IMR-90 (cell line): Measurements from ENCODE around the gene CAMTA1. TPM values are rescaled to one million over a fixed set of nuclear protein-coding genes. Genes with fewer than 3 reads are reported as not detected.

Experiments used
- ATAC-seq: fragments of 200-7000 bp; cut with Tn5 transposase; 2 replicates; pipeline ENCODE4 v1.9.1; 2020; ENCODE audit warnings: low read depth, mild to moderate bottlenecking, moderate library complexity
- BruUV-seq: library from RNA; stranded (reverse); fragments of 400-500 nt; replicated peaks from 2 replicates; lab custom pipeline; 2021; lab: Mats Ljungman, UMichigan
- CTCF ChIA-PET: fragments of 300-600 bp; formaldehyde crosslinking; extraction: SDS; loops from one replicate; lab custom pipeline; 2021; ENCODE audit warnings: antibody characterized with exemption; lab: Yijun Ruan, JAX
- POLR2A ChIA-PET: fragments of 300-600 bp; sonication (Branson Sonifier 250); formaldehyde crosslinking; loops from one replicate; lab custom pipeline; 2022; ENCODE audit warnings: antibody characterized with exemption; ENCODE audit not compliant: unreplicated experiment; lab: Charles Lee
- DNase-seq: peaks from one replicate; pipeline ENCODE4 v3.0.0; 2013
- H2AFZ ChIP-seq: replicated peaks from 2 replicates; pipeline ENCODE3; 2013; ENCODE audit warnings: low read length, mild to moderate bottlenecking; ENCODE audit not compliant: poor library complexity
- H2AK5ac ChIP-seq: 2 replicates; pipeline ENCODE4 v1.6.1; 2013; ENCODE audit warnings: low read depth, low read length, inconsistent platforms
- H2AK9ac ChIP-seq: replicated peaks from 2 replicates; pipeline ENCODE3; 2013; ENCODE audit warnings: mild to moderate bottlenecking, low read depth, low read length, moderate library complexity; ENCODE audit not compliant: poor library complexity
- H2BK120ac ChIP-seq: 2 replicates; pipeline ENCODE4 v1.6.1; 2013; ENCODE audit warnings: low read depth, low read length, inconsistent platforms
- H2BK15ac ChIP-seq: 3 replicates; pipeline ENCODE4 v1.6.1; 2013; ENCODE audit warnings: low read depth, low read length, inconsistent platforms
- H2BK20ac ChIP-seq: 2 replicates; pipeline ENCODE4 v1.6.1; 2013; ENCODE audit warnings: low read depth, mild to moderate bottlenecking, inconsistent platforms, low read length, moderate library complexity
- H2BK5ac ChIP-seq: 2 replicates; pipeline ENCODE4 v1.6.1; 2013; ENCODE audit warnings: mild to moderate bottlenecking, low read depth, low read length, inconsistent platforms; ENCODE audit not compliant: poor library complexity, severe bottlenecking
- H3K14ac ChIP-seq: replicated peaks from 2 replicates; pipeline ENCODE4 v1.6.1; 2013; ENCODE audit warnings: low read depth, low read length, inconsistent platforms
- H3K18ac ChIP-seq: 2 replicates; pipeline ENCODE4 v1.6.1; 2013; ENCODE audit warnings: low read depth, low read length, control low read depth
- H3K23ac ChIP-seq: 2 replicates; pipeline ENCODE4 v1.6.1; 2013; ENCODE audit warnings: low read depth, low read length, inconsistent platforms
- H3K27ac ChIP-seq: 2 replicates; pipeline ENCODE4 v1.5.1; 2013; ENCODE audit warnings: mild to moderate bottlenecking, control low read depth, low read length; ENCODE audit not compliant: insufficient read depth
- H3K27me3 ChIP-seq: 2 replicates; pipeline ENCODE4 v1.6.1; 2013; ENCODE audit warnings: low read length; ENCODE audit not compliant: control insufficient read depth, insufficient read depth
- H3K36me3 ChIP-seq: 2 replicates; pipeline ENCODE4 v1.6.1; 2013; ENCODE audit warnings: low read length, mixed read lengths; ENCODE audit not compliant: control insufficient read depth, insufficient read depth
- H3K4ac ChIP-seq: 2 replicates; pipeline ENCODE4 v1.6.1; 2013; ENCODE audit warnings: low read depth, low read length, inconsistent platforms
- H3K4me1 ChIP-seq: 2 replicates; pipeline ENCODE4 v1.6.1; 2013; ENCODE audit warnings: low read length, mixed read lengths; ENCODE audit not compliant: control insufficient read depth, insufficient read depth
- H3K4me2 ChIP-seq: 2 replicates; pipeline ENCODE4 v1.6.1; 2013; ENCODE audit warnings: low read depth, mild to moderate bottlenecking, control low read depth, low read length, moderate library complexity
- H3K4me3 ChIP-seq: 2 replicates; pipeline ENCODE4 v1.5.1; 2013; ENCODE audit warnings: low read depth, mild to moderate bottlenecking, control low read depth, low read length, moderate library complexity; ENCODE audit not compliant: insufficient read depth
- H3K56ac ChIP-seq: 2 replicates; pipeline ENCODE4 v1.6.1; 2013; ENCODE audit warnings: low read length, inconsistent platforms; ENCODE audit not compliant: insufficient read depth; ENCODE audit errors: extremely low read depth
- H3K79me1 ChIP-seq, 2 experiments: 2 replicates each; pipeline ENCODE4 v1.6.1; 2013; ENCODE audit warnings: low read length in 2 of 2, inconsistent platforms in 1 of 2, low read depth in 1 of 2
- H3K9ac ChIP-seq: 2 replicates; pipeline ENCODE4 v1.6.1; 2013; ENCODE audit warnings: low read depth, low read length, control low read depth
- H3K9me1 ChIP-seq: 2 replicates; pipeline ENCODE4 v1.6.1; 2013; ENCODE audit warnings: low read length, inconsistent platforms; ENCODE audit not compliant: insufficient read depth
- H3K9me3 ChIP-seq: 2 replicates; pipeline ENCODE4 v1.6.1; 2013; ENCODE audit warnings: low read length; ENCODE audit not compliant: control insufficient read depth, insufficient read depth
- H4K20me1 ChIP-seq: 2 replicates; pipeline ENCODE4 v1.6.1; 2013; ENCODE audit warnings: low read length, inconsistent platforms; ENCODE audit not compliant: insufficient read depth
- H4K5ac ChIP-seq: 2 replicates; pipeline ENCODE4 v1.6.1; 2013; ENCODE audit warnings: mild to moderate bottlenecking, low read depth, low read length, control low read depth
- H4K8ac ChIP-seq, 2 experiments: 2 replicates each; pipeline ENCODE4 v1.6.1; 2013; ENCODE audit warnings: low read depth in 2 of 2, low read length in 2 of 2, control low read depth in 1 of 2, inconsistent platforms in 1 of 2
- H4K91ac ChIP-seq: 2 replicates; pipeline ENCODE4 v1.6.1; 2013; ENCODE audit warnings: low read depth, low read length, inconsistent platforms; ENCODE audit not compliant: insufficient read depth
- CHD1 ChIP-seq: IDR thresholded peaks from 2 replicates; pipeline ENCODE4 v1.6.1; 2012; ENCODE audit warnings: low read depth, low read length, improper control_type of control experiment
- MAFK ChIP-seq: IDR thresholded peaks from 2 replicates; pipeline ENCODE4 v1.6.1; 2012; ENCODE audit warnings: low read depth, low read length, improper control_type of control experiment
- MAZ ChIP-seq: IDR thresholded peaks from 2 replicates; pipeline ENCODE4 v1.6.1; 2012; ENCODE audit warnings: low read depth, mild to moderate bottlenecking, low read length, improper control_type of control experiment, moderate library complexity, borderline replicate concordance
- MXI1 ChIP-seq: IDR thresholded peaks from 2 replicates; pipeline ENCODE4 v1.6.1; 2012; ENCODE audit warnings: low read depth, mild to moderate bottlenecking, low read length, moderate library complexity, borderline replicate concordance
- NFE2L2 ChIP-seq: fragments of 150-350 bp; IDR thresholded peaks from 2 replicates; pipeline ENCODE4 v1.6.1; 2016; ENCODE audit warnings: low read depth, mild to moderate bottlenecking, low read length
- POLR2A ChIP-seq: IDR thresholded peaks from 2 replicates; pipeline ENCODE4 v1.6.1; 2012; ENCODE audit warnings: mild to moderate bottlenecking, low read depth, low read length
- RAD21 ChIP-seq: IDR thresholded peaks from 2 replicates; pipeline ENCODE4 v1.6.1; 2012; ENCODE audit warnings: low read length, improper control_type of control experiment
- RCOR1 ChIP-seq: IDR thresholded peaks from 2 replicates; pipeline ENCODE4 v1.6.1; 2012; ENCODE audit warnings: mild to moderate bottlenecking, low read length, improper control_type of control experiment; ENCODE audit not compliant: insufficient replicate concordance
- SMC3 ChIP-seq: fragments of 150-350 bp; IDR thresholded peaks from 2 replicates; pipeline ENCODE4 v1.6.1; 2016; ENCODE audit warnings: low read depth, mild to moderate bottlenecking, antibody characterized with exemption, low read length, moderate library complexity
- WGBS, 2 experiments: methylation state at CpG; one replicate each; pipeline versions ENCODE4 v1.1.5 to v1.1.7; 2013; ENCODE audit warnings: missing lambda C conversion rate in 2 of 2; ENCODE audit not compliant: insufficient read length in 1 of 2; ENCODE audit errors: extremely low coverage in 2 of 2; 5-methylcytosine and 5-hydroxymethylcytosine counted together
- dilution Hi-C: fragments of 300-500 bp; cut with HindIII; formaldehyde crosslinking; loops from one replicate; pipeline ENCODE4 v1.14.3; 2018; ENCODE audit warnings: low sequenced_read_pairs; ENCODE audit not compliant: unreplicated experiment
- in situ Hi-C: fragments of 300-500 bp; cut with MboI; formaldehyde crosslinking; loops from 3 replicates; pipeline ENCODE4 v1.14.3; 2019; ENCODE audit warnings: low sequenced_read_pairs, inconsistent platforms, mixed read lengths
- intact Hi-C: fragments of 100-400 bp; cut with micrococcal nuclease; formaldehyde crosslinking; loops from 2 replicates; pipeline ENCODE4 v1.10.0; 2022
- polyA plus RNA-seq, 3 experiments: library from polyadenylated mRNA; depleted of rRNA; stranded (reverse); fragments of >200 nt; gene quantifications; 2 replicates each; pipeline ENCODE4 v1.2.3, GENCODE V29; 2012; ENCODE audit warnings: low replicate concordance in 1 of 3
- total RNA-seq: library from RNA; depleted of rRNA; stranded (reverse); fragments of >200 nt; gene quantifications from 2 replicates; pipeline ENCODE4 v1.2.3, GENCODE V29; 2012
- TF ChIP-seq, protein P1 (sequence below): fragments of 150-350 bp; IDR thresholded peaks from 2 replicates; pipeline ENCODE4 v1.6.1; 2017; ENCODE audit warnings: mild to moderate bottlenecking, antibody characterized with exemption, low read length, low read depth
- TF ChIP-seq, protein P2 (sequence below): fragments of 150-350 bp; IDR thresholded peaks from 2 replicates; pipeline ENCODE4 v1.6.1; 2016; ENCODE audit warnings: low read depth, mild to moderate bottlenecking, low read length, moderate library complexity, borderline replicate concordance

CAMTA1 gene
- total and polyA plus RNA-seq, 2 of the 4 experiments (the other 2 are of a cell fraction) = 35.5 to 74.3 TPM

- H3K14ac ChIP-seq = no peak overlapping the region
- no peaks in the 10 kb centered on the region for H3K27me3 ChIP-seq
- no peaks in the 10 kb centered on the region for H3K9me3 ChIP-seq
- H3K4me2 ChIP-seq = no peak overlapping the region
- H3K27ac ChIP-seq = no peak overlapping the region
- H3K9ac ChIP-seq = no peak overlapping the region
- no peaks in the 10 kb centered on the region for H3K79me1 ChIP-seq
- H4K5ac ChIP-seq = no peak overlapping the region
- no peaks in the 10 kb centered on the region for H4K20me1 ChIP-seq
- no peak overlapping the region for H4K8ac ChIP-seq
- no TSS peak for BruUV-seq
- no peak overlapping the region for H2BK20ac ChIP-seq
- DNase-seq = no peak
- ATAC-seq = no peak
- H3K4me3 ChIP-seq = no peak overlapping the region
- H3K9me1 ChIP-seq = no peaks in the 10 kb centered on the region
- H3K23ac ChIP-seq = no peak overlapping the region
- H3K36me3 ChIP-seq = no peaks in the 10 kb centered on the region
- dilution Hi-C loops (no loop called here), intact Hi-C loops (no loop called here), in situ Hi-C loops (no loop called here)
- H3K56ac ChIP-seq = no peak overlapping the region
- POLR2A ChIA-PET = interaction anchor here (1.2 kb wide), 1 partner anchor 12 kb away, joined by 3 read pairs; no protein-coding TSS in a partner anchor
- TF ChIP-seq RAD21 (no peak), POLR2A (no peak), MAZ (no peak), RCOR1 (no peak), MXI1 (no peak), SMC3 (no peak), NFE2L2 (no peak), MAFK (no peak), CHD1 (no peak)
- TF ChIP-seq, protein P1, sequence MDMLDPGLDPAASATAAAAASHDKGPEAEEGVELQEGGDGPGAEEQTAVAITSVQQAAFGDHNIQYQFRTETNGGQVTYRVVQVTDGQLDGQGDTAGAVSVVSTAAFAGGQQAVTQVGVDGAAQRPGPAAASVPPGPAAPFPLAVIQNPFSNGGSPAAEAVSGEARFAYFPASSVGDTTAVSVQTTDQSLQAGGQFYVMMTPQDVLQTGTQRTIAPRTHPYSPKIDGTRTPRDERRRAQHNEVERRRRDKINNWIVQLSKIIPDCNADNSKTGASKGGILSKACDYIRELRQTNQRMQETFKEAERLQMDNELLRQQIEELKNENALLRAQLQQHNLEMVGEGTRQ = no peak
- TF ChIP-seq, protein P2, sequence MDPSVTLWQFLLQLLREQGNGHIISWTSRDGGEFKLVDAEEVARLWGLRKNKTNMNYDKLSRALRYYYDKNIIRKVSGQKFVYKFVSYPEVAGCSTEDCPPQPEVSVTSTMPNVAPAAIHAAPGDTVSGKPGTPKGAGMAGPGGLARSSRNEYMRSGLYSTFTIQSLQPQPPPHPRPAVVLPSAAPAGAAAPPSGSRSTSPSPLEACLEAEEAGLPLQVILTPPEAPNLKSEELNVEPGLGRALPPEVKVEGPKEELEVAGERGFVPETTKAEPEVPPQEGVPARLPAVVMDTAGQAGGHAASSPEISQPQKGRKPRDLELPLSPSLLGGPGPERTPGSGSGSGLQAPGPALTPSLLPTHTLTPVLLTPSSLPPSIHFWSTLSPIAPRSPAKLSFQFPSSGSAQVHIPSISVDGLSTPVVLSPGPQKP = no peak
- no peak overlapping the region for H2AK9ac ChIP-seq
- WGBS, 2 experiments = no CpG with 5 or more reads among the region's 7 CpGs
- CTCF ChIA-PET = no interaction called here
- no peak overlapping the region for H3K18ac ChIP-seq
- no peak overlapping the region for H2BK15ac ChIP-seq
- H2AFZ ChIP-seq = no peak overlapping the region
- H2BK5ac ChIP-seq = no peak overlapping the region
- H3K4ac ChIP-seq = no peak overlapping the region
- no peak overlapping the region for H4K91ac ChIP-seq
- H2AK5ac ChIP-seq = no peak overlapping the region
- no peak overlapping the region for H2BK120ac ChIP-seq
- no peaks in the 10 kb centered on the region for H3K4me1 ChIP-seq
These were observed 673.7 kb downstream of the CAMTA1 start for GRCh38 chr1:7458946-7459345.
